ENCODE data around the gene SPG7.
"Not testable (repeated sequence)": the region's sequence is repeated elsewhere in the genome, so short reads cannot be mapped to it uniquely, and the experiment has no call there.

Gene SPG7

GRCh38 chr16:89462639-89463038, 45.6 kb upstream of the SPG7 start:
- not testable (repeated sequence) for H3K4me2 ChIP-seq (ENCODE audit: low read depth, low read length); H3K27ac ChIP-seq (ENCODE audit: low read length); H3K9me2 ChIP-seq (replicated peaks; ENCODE audit: insufficient read depth, low read length); H3K4me3 ChIP-seq (ENCODE audit: low read length); H3K27me3 ChIP-seq (replicated peaks; ENCODE audit: insufficient read depth, low read length); H3K4me1 ChIP-seq (ENCODE audit: low read length); H3K9ac ChIP-seq (ENCODE audit: low read length); H4K20me1 ChIP-seq (ENCODE audit: insufficient read depth, low read length); H3K9me3 ChIP-seq (replicated peaks; ENCODE audit: insufficient read depth, low read length); H2AFZ ChIP-seq (ENCODE audit: low read length); H3F3A ChIP-seq (ENCODE audit: insufficient read depth, low read length); H3K36me3 ChIP-seq (replicated peaks; ENCODE audit: insufficient read depth, low read length); DNase-seq
- peaks cover 83% of the 10 kb centered on the region for H3K79me2 ChIP-seq (ENCODE audit: low read length)

- H3K4me2 ChIP-seq (ENCODE audit: low read depth, low read length); H3K27me3 ChIP-seq (replicated peaks; ENCODE audit: insufficient read depth, low read length); H3K27ac ChIP-seq (ENCODE audit: low read length); H3K36me3 ChIP-seq (replicated peaks; ENCODE audit: insufficient read depth, low read length); H3K4me1 ChIP-seq (ENCODE audit: low read length); H3K9me2 ChIP-seq (replicated peaks; ENCODE audit: insufficient read depth, low read length); DNase-seq; H3K9ac ChIP-seq (ENCODE audit: low read length); H3F3A ChIP-seq (ENCODE audit: insufficient read depth, low read length); H2AFZ ChIP-seq (ENCODE audit: low read length); H4K20me1 ChIP-seq (ENCODE audit: insufficient read depth, low read length); H3K4me3 ChIP-seq (ENCODE audit: low read length); H3K9me3 ChIP-seq (replicated peaks; ENCODE audit: insufficient read depth, low read length): not testable (repeated sequence)
- H3K79me2 ChIP-seq (ENCODE audit: low read length): peaks cover 83% of the 10 kb centered on the region
Observed at GRCh38 chr16:89463312-89463711, 44.9 kb upstream of the SPG7 start.

GRCh38 chr16:89466920-89467319, 41.3 kb upstream of the SPG7 start:
- no peak overlapping the region for H2AFZ ChIP-seq (ENCODE audit: low read length)
- no peaks in the 10 kb centered on the region for H3K4me1 ChIP-seq (ENCODE audit: low read length)
- H3K4me3 ChIP-seq (ENCODE audit: low read length): no peak overlapping the region
- H3K4me2 ChIP-seq (ENCODE audit: low read depth, low read length): no peak overlapping the region
- DNase-seq: no peak
- no peak overlapping the region for H3K27ac ChIP-seq (ENCODE audit: low read length)
- H3K36me3 ChIP-seq (replicated peaks; ENCODE audit: insufficient read depth, low read length): no peaks in the 10 kb centered on the region
- H3K79me2 ChIP-seq (ENCODE audit: low read length): peaks cover 82% of the 10 kb centered on the region
- no peaks in the 10 kb centered on the region for H3K27me3 ChIP-seq (replicated peaks; ENCODE audit: insufficient read depth, low read length)
- H3K9me2 ChIP-seq (replicated peaks; ENCODE audit: insufficient read depth, low read length): no peaks in the 10 kb centered on the region
- no peaks in the 10 kb centered on the region for H3K9me3 ChIP-seq (replicated peaks; ENCODE audit: insufficient read depth, low read length)
- H4K20me1 ChIP-seq (ENCODE audit: insufficient read depth, low read length): peaks cover 7% of the 10 kb centered on the region
- H3F3A ChIP-seq (ENCODE audit: insufficient read depth, low read length): no peaks in the 10 kb centered on the region
- H3K9ac ChIP-seq (ENCODE audit: low read length): no peak overlapping the region
- TF ChIP-seq, protein P1, sequence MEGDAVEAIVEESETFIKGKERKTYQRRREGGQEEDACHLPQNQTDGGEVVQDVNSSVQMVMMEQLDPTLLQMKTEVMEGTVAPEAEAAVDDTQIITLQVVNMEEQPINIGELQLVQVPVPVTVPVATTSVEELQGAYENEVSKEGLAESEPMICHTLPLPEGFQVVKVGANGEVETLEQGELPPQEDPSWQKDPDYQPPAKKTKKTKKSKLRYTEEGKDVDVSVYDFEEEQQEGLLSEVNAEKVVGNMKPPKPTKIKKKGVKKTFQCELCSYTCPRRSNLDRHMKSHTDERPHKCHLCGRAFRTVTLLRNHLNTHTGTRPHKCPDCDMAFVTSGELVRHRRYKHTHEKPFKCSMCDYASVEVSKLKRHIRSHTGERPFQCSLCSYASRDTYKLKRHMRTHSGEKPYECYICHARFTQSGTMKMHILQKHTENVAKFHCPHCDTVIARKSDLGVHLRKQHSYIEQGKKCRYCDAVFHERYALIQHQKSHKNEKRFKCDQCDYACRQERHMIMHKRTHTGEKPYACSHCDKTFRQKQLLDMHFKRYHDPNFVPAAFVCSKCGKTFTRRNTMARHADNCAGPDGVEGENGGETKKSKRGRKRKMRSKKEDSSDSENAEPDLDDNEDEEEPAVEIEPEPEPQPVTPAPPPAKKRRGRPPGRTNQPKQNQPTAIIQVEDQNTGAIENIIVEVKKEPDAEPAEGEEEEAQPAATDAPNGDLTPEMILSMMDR (IDR thresholded peaks at IDR 0.05; ENCODE audit: low read length): no peak
- TF ChIP-seq EZH2 (optimal IDR thresholded peaks at IDR 0.05; ENCODE audit: low read depth, low read length): no peak
- TF ChIP-seq EZH2phosphoT487 (IDR thresholded peaks at IDR 0.05; ENCODE audit: low read length): no peak

- Histone ChIP-seq H3F3A (ENCODE audit: insufficient read depth, low read length) (no peaks in the 10 kb centered on the region), H4K20me1 (ENCODE audit: insufficient read depth, low read length) (peaks cover 11% of the 10 kb centered on the region), H3K27me3 (replicated peaks; ENCODE audit: insufficient read depth, low read length) (no peaks in the 10 kb centered on the region), H3K4me1 (ENCODE audit: low read length) (no peaks in the 10 kb centered on the region), H3K79me2 (ENCODE audit: low read length) (peaks cover 86% of the 10 kb centered on the region), H3K9ac (ENCODE audit: low read length) (no peak overlapping the region), H3K4me3 (ENCODE audit: low read length) (no peak overlapping the region), H2AFZ (ENCODE audit: low read length) (no peak overlapping the region), H3K27ac (ENCODE audit: low read length) (no peak overlapping the region), H3K36me3 (replicated peaks; ENCODE audit: insufficient read depth, low read length) (no peaks in the 10 kb centered on the region), H3K4me2 (ENCODE audit: low read depth, low read length) (no peak overlapping the region), H3K9me2 (replicated peaks; ENCODE audit: insufficient read depth, low read length) (no peaks in the 10 kb centered on the region), H3K9me3 (replicated peaks; ENCODE audit: insufficient read depth, low read length) (no peaks in the 10 kb centered on the region)
- no peak for TF ChIP-seq EZH2phosphoT487 (IDR thresholded peaks at IDR 0.05; ENCODE audit: low read length)
- no peak for TF ChIP-seq EZH2 (optimal IDR thresholded peaks at IDR 0.05; ENCODE audit: low read depth, low read length)
- TF ChIP-seq, protein P1 (IDR thresholded peaks at IDR 0.05; ENCODE audit: low read length): no peak
- no peak for DNase-seq
Observed at GRCh38 chr16:89467382-89467781, 40.8 kb upstream of the SPG7 start.

Measured in MM.1S (cell line).